ENCODE results near the gene SPIRE1. TPM values are rescaled to one million over a fixed set of nuclear protein-coding genes. Genes with fewer than 3 reads are reported as not detected.

The SPIRE1 gene
- total RNA-seq, 2 experiments from 2014 or later = 0.19 to 2.4 TPM

- no peak overlapping the region for H3K4me3 ChIP-seq (ENCODE audit: low read depth, low read length, poor library complexity, severe bottlenecking)
- DNase-seq (ENCODE audit: low spot score) = no peak
- CTCF ChIA-PET (ENCODE audit: unreplicated experiment) = no interaction called here
- H3K4me2 ChIP-seq (ENCODE audit: low read length) = no peak overlapping the region
- intact Hi-C loops (cut with micrococcal nuclease; ENCODE audit: unreplicated experiment) = no loop called here
- no peak overlapping the region for H2AFZ ChIP-seq (ENCODE audit: low read length)
- no peaks in the 10 kb centered on the region for H4K20me1 ChIP-seq (ENCODE audit: insufficient read depth, low read length)
- H3K79me2 ChIP-seq (ENCODE audit: insufficient read depth, low read depth, low read length) = no peaks in the 10 kb centered on the region
- H3K4me1 ChIP-seq (ENCODE audit: insufficient read depth, low read length, poor library complexity, severe bottlenecking) = no peaks in the 10 kb centered on the region
- H3K9me2 ChIP-seq (ENCODE audit: insufficient read depth, low read length) = no peaks in the 10 kb centered on the region
- no peaks in the 10 kb centered on the region for H3K36me3 ChIP-seq (ENCODE audit: insufficient read depth, low read length)
- BruUV-seq (replicated peaks) = no TSS peak
- no peaks in the 10 kb centered on the region for H3K9me3 ChIP-seq (ENCODE audit: low read length)
- POLR2A ChIA-PET = interaction anchor here (0.6 to 0.7 kb wide), 3 partner anchors 11 to 463 kb away, joined by 3 read pairs; no protein-coding TSS in a partner anchor
- no peak overlapping the region for H3K27ac ChIP-seq (ENCODE audit: low read depth, low read length, poor library complexity, severe bottlenecking)
- no peak for TF ChIP-seq EZH2phosphoT487 (IDR thresholded peaks at IDR 0.05; ENCODE audit: borderline replicate concordance, low read depth, low read length)
- TF ChIP-seq CTCF (conservative IDR thresholded peaks at IDR 0.05; ENCODE audit: low read length) = no peak
Observed at GRCh38 chr18:12597760-12598159, 60.1 kb downstream of the SPIRE1 start.

DNA sequence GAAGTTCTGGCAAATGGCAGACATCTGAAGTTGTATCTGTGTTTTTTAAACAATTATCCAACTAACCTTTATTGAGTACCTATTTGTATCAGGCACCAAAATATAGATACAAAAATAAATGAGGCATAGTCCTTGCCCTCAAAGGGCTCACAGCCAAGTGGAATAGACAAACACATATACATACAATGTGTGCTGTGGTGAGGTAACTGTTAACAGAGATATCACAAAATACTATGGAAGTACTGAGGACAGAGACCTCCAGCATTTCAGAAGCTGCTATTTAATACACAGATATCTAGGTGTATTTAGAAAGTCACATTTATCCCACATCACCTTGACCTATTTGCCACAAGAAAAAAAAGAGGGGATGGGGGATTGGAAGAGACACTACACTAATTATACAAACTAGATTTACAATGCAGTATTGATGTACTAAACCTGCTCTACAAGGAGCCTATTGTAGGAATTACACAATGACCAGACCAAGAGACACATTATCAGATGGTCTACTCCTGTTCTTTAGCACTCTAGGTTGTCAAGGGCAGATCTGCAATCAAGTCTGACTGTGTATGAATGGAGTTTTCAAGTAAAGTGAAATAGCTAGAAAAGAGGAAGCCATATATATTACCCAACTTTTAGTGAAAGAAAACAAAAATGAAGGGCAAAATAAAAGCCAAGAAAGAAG lies 62.2 kb downstream of the SPIRE1 start:
- H3K4me3 ChIP-seq (ENCODE audit: low read depth, low read length, poor library complexity, severe bottlenecking) = no peak overlapping the region
- no peak overlapping the region for H2AFZ ChIP-seq (ENCODE audit: low read length)
- H3K9me3 ChIP-seq (ENCODE audit: low read length) = no peaks in the 10 kb centered on the region
- POLR2A ChIA-PET = interaction anchor here (0.7 to 1.4 kb wide), 2 partner anchors 10 to 21 kb away, joined by 3 read pairs; no protein-coding TSS in a partner anchor
- no peaks in the 10 kb centered on the region for H4K20me1 ChIP-seq (ENCODE audit: insufficient read depth, low read length)
- no peak overlapping the region for H3K27ac ChIP-seq (ENCODE audit: low read depth, low read length, poor library complexity, severe bottlenecking)
- intact Hi-C loops (cut with micrococcal nuclease; ENCODE audit: unreplicated experiment) = no loop called here
- CTCF ChIA-PET (ENCODE audit: unreplicated experiment) = no interaction called here
- no peaks in the 10 kb centered on the region for H3K4me1 ChIP-seq (ENCODE audit: insufficient read depth, low read length, poor library complexity, severe bottlenecking)
- no peaks in the 10 kb centered on the region for H3K36me3 ChIP-seq (ENCODE audit: insufficient read depth, low read length)
- no peak overlapping the region for H3K4me2 ChIP-seq (ENCODE audit: low read length)
- no peak for DNase-seq (ENCODE audit: low spot score)
- H3K79me2 ChIP-seq (ENCODE audit: insufficient read depth, low read depth, low read length) = no peaks in the 10 kb centered on the region
- TF ChIP-seq EZH2phosphoT487 (IDR thresholded peaks at IDR 0.05; ENCODE audit: borderline replicate concordance, low read depth, low read length) (no peak), CTCF (conservative IDR thresholded peaks at IDR 0.05; ENCODE audit: low read length) (no peak)
- no peaks in the 10 kb centered on the region for H3K9me2 ChIP-seq (ENCODE audit: insufficient read depth, low read length)
- BruUV-seq (replicated peaks) = no TSS peak

DNA sequence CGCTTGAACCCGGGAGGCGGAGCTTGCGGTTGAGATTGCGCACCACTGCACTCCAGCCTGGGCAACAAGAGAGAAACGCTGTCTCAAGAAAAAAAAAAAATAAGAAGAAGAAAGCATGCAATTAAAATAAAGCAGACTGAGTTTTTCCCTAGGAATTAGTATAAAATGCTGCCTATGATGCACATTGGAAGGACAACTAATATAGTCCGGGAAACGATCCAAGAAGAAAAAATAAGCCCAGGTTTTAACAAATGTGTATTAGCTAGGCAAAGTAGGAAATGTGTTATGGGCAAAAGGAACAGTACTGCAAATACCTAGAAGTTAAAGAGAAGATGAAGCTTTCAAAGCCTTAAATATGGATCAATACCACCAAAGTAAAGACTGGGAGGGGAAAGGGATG lies 64.0 kb downstream of the SPIRE1 start:
- intact Hi-C loops (cut with micrococcal nuclease; ENCODE audit: unreplicated experiment) = no loop called here
- Histone ChIP-seq H3K27ac (ENCODE audit: low read depth, low read length, poor library complexity, severe bottlenecking) (no peak overlapping the region), H2AFZ (ENCODE audit: low read length) (no peak overlapping the region), H3K4me1 (ENCODE audit: insufficient read depth, low read length, poor library complexity, severe bottlenecking) (no peaks in the 10 kb centered on the region), H3K36me3 (ENCODE audit: insufficient read depth, low read length) (no peaks in the 10 kb centered on the region), H4K20me1 (ENCODE audit: insufficient read depth, low read length) (no peaks in the 10 kb centered on the region), H3K79me2 (ENCODE audit: insufficient read depth, low read depth, low read length) (no peaks in the 10 kb centered on the region), H3K4me3 (ENCODE audit: low read depth, low read length, poor library complexity, severe bottlenecking) (no peak overlapping the region), H3K9me3 (ENCODE audit: low read length) (no peaks in the 10 kb centered on the region), H3K4me2 (ENCODE audit: low read length) (no peak overlapping the region), H3K9me2 (ENCODE audit: insufficient read depth, low read length) (no peaks in the 10 kb centered on the region)
- ChIA-PET CTCF (ENCODE audit: unreplicated experiment) (no interaction called here), POLR2A (interaction anchor here (0.7 to 1.2 kb wide), 2 partner anchors 13 to 596 kb away, joined by 3 to 5 read pairs; no protein-coding TSS in a partner anchor)
- no peak for DNase-seq (ENCODE audit: low spot score)
- no TSS peak for BruUV-seq (replicated peaks)
- TF ChIP-seq CTCF (conservative IDR thresholded peaks at IDR 0.05; ENCODE audit: low read length) (no peak), EZH2phosphoT487 (IDR thresholded peaks at IDR 0.05; ENCODE audit: borderline replicate concordance, low read depth, low read length) (no peak)
